GM12878 (cell line): ENCODE data around the gene ZFP64. TPM values are rescaled to one million over a fixed set of nuclear protein-coding genes. Genes with fewer than 3 reads are reported as not detected.

Experiments
- ATAC-seq: fragments of 200-7000 bp; cut with Tn5 transposase; 3 replicates; pipeline ENCODE4 v1.9.1; 2020; ENCODE audit warnings: mild to moderate bottlenecking, moderate library complexity
- BruUV-seq: library from RNA; stranded (reverse); fragments of 400-500 nt; replicated peaks from 2 replicates; lab custom pipeline; 2021; lab: Mats Ljungman, UMichigan
- CTCF ChIA-PET: fragments of 300-600 bp; sonication (Branson Sonifier 250); formaldehyde crosslinking; extraction: SDS; loops from one replicate; lab custom pipeline; 2021; ENCODE audit warnings: inconsistent platforms; lab: Yijun Ruan, JAX
- POLR2A ChIA-PET: fragments of 350-600 bp; formaldehyde crosslinking; extraction: SDS; loops from one replicate; lab custom pipeline; 2021; ENCODE audit warnings: inconsistent platforms; lab: Charles Lee
- RAD21 ChIA-PET: fragments of 300-600 bp; sonication (Branson Sonifier 250); formaldehyde crosslinking; loops from one replicate; lab custom pipeline; 2023; ENCODE audit warnings: antibody characterized with exemption; ENCODE audit not compliant: unreplicated experiment; lab: Charles Lee
- SMC1A ChIA-PET: fragments of 300-600 bp; sonication (Branson Sonifier 250); formaldehyde crosslinking; loops from one replicate; lab custom pipeline; 2023; ENCODE audit not compliant: unreplicated experiment, uncharacterized antibody; lab: Charles Lee
- DNase-seq: peaks from one replicate; pipeline ENCODE4 v3.0.0-alpha.2; 2011; ENCODE audit warnings: low read depth, low spot score
- FAIRE-seq: peaks from 3 replicates; lab custom pipeline; 2011; peaks lifted over from hg19 to GRCh38; lab: Jason Lieb, UNC
- H2AFZ ChIP-seq: 2 replicates; pipeline ENCODE4 v1.6.0; 2011; ENCODE audit warnings: low read depth, low read length, control low read depth; ENCODE audit not compliant: control insufficient read depth
- H3K27ac ChIP-seq: 2 replicates; pipeline ENCODE4 v1.5.1; 2011; ENCODE audit warnings: control low read depth; ENCODE audit not compliant: control insufficient read depth, insufficient read depth
- H3K27me3 ChIP-seq, 2 experiments: replicated peaks in 1 of 2; 2 replicates each; pipeline versions ENCODE4 v1.6.0 to v1.6.1; 2011; ENCODE audit warnings: low read length in 1 of 2; ENCODE audit not compliant: control insufficient read depth in 2 of 2, insufficient read depth in 2 of 2
- H3K36me3 ChIP-seq, 2 experiments: 2 replicates each; pipeline ENCODE4 v1.5.1; 2011; ENCODE audit warnings: low read length in 1 of 2; ENCODE audit not compliant: control insufficient read depth in 2 of 2, insufficient read depth in 2 of 2
- H3K4me1 ChIP-seq: 2 replicates; pipeline ENCODE4 v1.6.1; 2011; ENCODE audit warnings: mild to moderate bottlenecking, low read length, moderate library complexity, mixed read lengths; ENCODE audit not compliant: control insufficient read depth, insufficient read depth
- H3K4me2 ChIP-seq: 2 replicates; pipeline ENCODE4 v1.6.0; 2011; ENCODE audit warnings: control low read depth; ENCODE audit not compliant: control insufficient read depth, insufficient read depth
- H3K4me3 ChIP-seq: fragments of 200-600 bp; sonication (generic); 2 replicates; pipeline ENCODE4 v1.5.1; 2016
- H3K79me2 ChIP-seq: 2 replicates; pipeline ENCODE4 v1.6.0; 2011; ENCODE audit warnings: low read length; ENCODE audit not compliant: control insufficient read depth, insufficient read depth
- H3K9ac ChIP-seq: 2 replicates; pipeline ENCODE4 v1.8.0; 2011; ENCODE audit warnings: low read length, control low read depth, mixed read lengths; ENCODE audit not compliant: control insufficient read depth, insufficient read depth
- H3K9me3 ChIP-seq: replicated peaks from 3 replicates; pipeline ENCODE4 v1.5.1; 2011; ENCODE audit warnings: mild to moderate bottlenecking, low read length; ENCODE audit not compliant: control insufficient read depth, insufficient read depth
- H4K20me1 ChIP-seq: 2 replicates; pipeline ENCODE4 v1.6.0; 2011; ENCODE audit not compliant: control insufficient read depth, insufficient read depth
- ATF2 ChIP-seq: IDR thresholded peaks from 2 replicates; pipeline ENCODE4 v1.6.1; 2012; ENCODE audit warnings: low read length, inconsistent platforms
- BCLAF1 ChIP-seq: fragments of 450-650 bp; IDR thresholded peaks from 2 replicates; pipeline ENCODE4 v1.6.1; 2017; ENCODE audit warnings: antibody characterized with exemption, mild to moderate bottlenecking, moderate library complexity
- BHLHE40 ChIP-seq, 2 experiments: fragments of 450-650 bp in 1 of 2; IDR thresholded peaks; 2 replicates each; pipeline ENCODE4 v1.6.1; 2011 to 2017; ENCODE audit warnings: low read depth in 2 of 2, borderline replicate concordance in 1 of 2, improper control_type of control experiment in 1 of 2, low read length in 1 of 2, mild to moderate bottlenecking in 1 of 2
- BMI1 ChIP-seq: fragments of 450-650 bp; IDR thresholded peaks from 2 replicates; pipeline ENCODE4 v1.6.1; 2016; ENCODE audit warnings: mild to moderate bottlenecking, moderate library complexity, borderline replicate concordance
- BRCA1 ChIP-seq: IDR thresholded peaks from 2 replicates; pipeline ENCODE4 v1.6.1; 2011; ENCODE audit warnings: low read depth, low read length, improper control_type of control experiment
- CHD1 ChIP-seq: IDR thresholded peaks from 2 replicates; pipeline ENCODE4 v1.6.1; 2012; ENCODE audit warnings: low read depth, low read length, improper control_type of control experiment
- CHD2 ChIP-seq: IDR thresholded peaks from 2 replicates; pipeline ENCODE4 v1.6.1; 2011; ENCODE audit warnings: low read depth, low read length, improper control_type of control experiment, borderline replicate concordance
- EP300 ChIP-seq, 2 experiments: fragments of 150-350 bp in 1 of 2; IDR thresholded peaks; 2 replicates each; pipeline ENCODE4 v1.6.1; 2011 to 2012; ENCODE audit warnings: low read depth in 2 of 2, low read length in 2 of 2, borderline replicate concordance in 1 of 2, improper control_type of control experiment in 1 of 2, inconsistent platforms in 1 of 2; ENCODE audit not compliant: control insufficient read depth in 1 of 2
- HDAC6 ChIP-seq: fragments of 200-600 bp; sonication (generic); IDR thresholded peaks from one replicate; pipeline ENCODE4 v1.8.0; 2017; ENCODE audit warnings: antibody characterized with exemption; ENCODE audit not compliant: unreplicated experiment
- IRF4 ChIP-seq: IDR thresholded peaks from 2 replicates; pipeline ENCODE4 v1.6.1; 2011; ENCODE audit warnings: low read depth, low read length
- JUND ChIP-seq: IDR thresholded peaks from 2 replicates; pipeline ENCODE4 v1.6.1; 2012; ENCODE audit warnings: low read depth, mild to moderate bottlenecking, low read length, improper control_type of control experiment, moderate library complexity
- MAX ChIP-seq: IDR thresholded peaks from 2 replicates; pipeline ENCODE4 v1.6.1; 2012; ENCODE audit warnings: low read depth, low read length, improper control_type of control experiment
- NBN ChIP-seq: fragments of 450-650 bp; IDR thresholded peaks from 2 replicates; pipeline ENCODE4 v1.6.1; 2016
- POLR2A ChIP-seq: IDR thresholded peaks from 2 replicates; pipeline ENCODE4 v1.6.1; 2011; ENCODE audit warnings: low read depth, mild to moderate bottlenecking, low read length
- RELB ChIP-seq: fragments of 450-650 bp; IDR thresholded peaks from 2 replicates; pipeline ENCODE4 v1.6.1; 2017; ENCODE audit warnings: low read depth, mild to moderate bottlenecking, moderate library complexity
- RUNX3 ChIP-seq: IDR thresholded peaks from 2 replicates; pipeline ENCODE4 v1.6.1; 2012; ENCODE audit warnings: low read length, inconsistent platforms
- SIX5 ChIP-seq: IDR thresholded peaks from 2 replicates; pipeline ENCODE4 v1.6.1; 2011; ENCODE audit warnings: mild to moderate bottlenecking, low read depth, low read length, moderate library complexity; ENCODE audit not compliant: severe bottlenecking
- YBX1 ChIP-seq: fragments of 450-650 bp; IDR thresholded peaks from 2 replicates; pipeline ENCODE4 v1.6.1; 2016; ENCODE audit warnings: antibody characterized with exemption
- ZNF207 ChIP-seq: fragments of 450-650 bp; IDR thresholded peaks from 2 replicates; pipeline ENCODE4 v1.6.1; 2014; ENCODE audit warnings: antibody characterized with exemption, mild to moderate bottlenecking, borderline replicate concordance
- ZNF384 ChIP-seq: IDR thresholded peaks from 2 replicates; pipeline ENCODE4 v1.6.1; 2012; ENCODE audit warnings: low read depth, mild to moderate bottlenecking, low read length, improper control_type of control experiment, borderline replicate concordance
- WGBS: methylation state at CpG from one replicate; pipeline ENCODE4 v1.1.6; 2016; ENCODE audit warnings: low lambda C conversion rate; ENCODE audit not compliant: insufficient replicate concordance, insufficient coverage; ENCODE audit errors: missing lambda C conversion rate; 5-methylcytosine and 5-hydroxymethylcytosine counted together
- in situ Hi-C: fragments of 300-500 bp; cut with MboI; formaldehyde crosslinking; loops from 9 replicates; pipeline ENCODE4 v1.14.3; 2018; ENCODE audit warnings: mixed read lengths
- intact Hi-C: fragments of 100-400 bp; cut with micrococcal nuclease; formaldehyde crosslinking; loops from one replicate; pipeline ENCODE4 v1.14.2; 2022; ENCODE audit not compliant: unreplicated experiment
- polyA plus RNA-seq, 11 experiments: library from polyadenylated mRNA; depleted of rRNA in 4 of 11; unstranded in 6 of 11; stranded (reverse) in 5 of 11; fragments of >200 nt; fragmentation: Nextera tagmentation in 4 of 11; fragmentation: Illumina TruSeq in 1 of 11; extraction: Ambion mirVana in 4 of 11; extraction: Trizol in 1 of 11; gene quantifications; 1 replicate in 1 of 11; 2 replicates in 10 of 11; pipeline versions ENCODE4 v1.2.1 to v1.2.3, GENCODE V29; 2011 to 2016; ENCODE audit warnings: inconsistent platforms in 2 of 11, missing spikeins in 2 of 11, low read depth in 1 of 11
- total RNA-seq, 4 experiments: library from RNA; depleted of rRNA in 3 of 4; stranded (reverse); fragments of >200 nt in 3 of 4; fragmentation: Illumina TruSeq in 1 of 4; extraction: Trizol in 1 of 4; gene quantifications; 2 replicates each; pipeline versions ENCODE4 v1.2.1 to v1.2.3, GENCODE V29; 2013 to 2021

ZFP64 gene
- total and polyA plus RNA-seq, 10 of the 15 experiments (the other 5 are each of a cell fraction or from before 2014, with no cell fraction given), result 2.3 to 21.8 (median 11.8) TPM

- ChIA-PET POLR2A (no interaction called here), CTCF (no interaction called here), RAD21 (no interaction called here), SMC1A (no interaction called here)
- H3K4me2 ChIP-seq, result no peak overlapping the region
- 64% methylated on average over 4 of the region's 4 CpGs for WGBS
- no peaks in the 10 kb centered on the region for H3K79me2 ChIP-seq
- H4K20me1 ChIP-seq, result no peaks in the 10 kb centered on the region
- H2AFZ ChIP-seq, result no peak overlapping the region
- peaks cover 8% of the 10 kb centered on the region; the same call in 1 of the 2 replicates for H3K4me1 ChIP-seq
- H3K27ac ChIP-seq, result no peak overlapping the region
- FAIRE-seq (no peak), ATAC-seq (no peak)
- in situ Hi-C loops, result no loop called here
- H3K27me3 ChIP-seq, result peaks cover 2 to 6% of the 10 kb centered on the region in 2 experiments; a peak in 3 of 4 replicates
- no peak for TF ChIP-seq MAX
- TF ChIP-seq NBN, result no peak
- TF ChIP-seq RELB, result no peak
- no peak for TF ChIP-seq CHD1
- TF ChIP-seq ZNF207, result no peak
- no peak for TF ChIP-seq CHD2
- TF ChIP-seq BRCA1, result no peak
- no peak for TF ChIP-seq YBX1
- no peak for TF ChIP-seq EP300 (IDR thresholded peaks at IDR 0.05; ENCODE audit: borderline replicate concordance in 1 of 2, control insufficient read depth in 1 of 2, low read depth in 2 of 2, low read length in 2 of 2)
- TF ChIP-seq HDAC6, result no peak
- no peak for TF ChIP-seq SIX5
- TF ChIP-seq RUNX3, result no peak
- TF ChIP-seq BCLAF1, result no peak
- no peak for TF ChIP-seq ZNF384
- TF ChIP-seq BHLHE40 (IDR thresholded peaks at IDR 0.05; ENCODE audit: borderline replicate concordance in 1 of 2, low read depth in 2 of 2, low read length in 1 of 2), result no peak
- no peak for TF ChIP-seq IRF4
- no peak for TF ChIP-seq POLR2A
- TF ChIP-seq BMI1, result no peak
- no peak for TF ChIP-seq JUND
- TF ChIP-seq ATF2, result no peak
- TF ChIP-seq, all 136 proteins: peak for 0
- DNase-seq, result no peak
- H3K36me3 ChIP-seq, result no peaks in the 10 kb centered on the region
- no peak overlapping the region for H3K9ac ChIP-seq
- BruUV-seq, result no TSS peak
- H3K4me3 ChIP-seq, result no peak overlapping the region
- intact Hi-C loops, result no loop called here
- no peaks in the 10 kb centered on the region for H3K9me3 ChIP-seq
Measured at GRCh38 chr20:52102126-52102525, 89.5 kb downstream of the ZFP64 start.
